ENCODE results near the gene MRLN. TPM values are rescaled to one million over a fixed set of nuclear protein-coding genes. Genes with fewer than 3 reads are reported as not detected.
A peak's percentile ranks its signal among the peaks of the same experiment; 100 is the strongest.

MRLN gene
- total RNA-seq, 1 donor from 2014 or later = not detected

DNA sequence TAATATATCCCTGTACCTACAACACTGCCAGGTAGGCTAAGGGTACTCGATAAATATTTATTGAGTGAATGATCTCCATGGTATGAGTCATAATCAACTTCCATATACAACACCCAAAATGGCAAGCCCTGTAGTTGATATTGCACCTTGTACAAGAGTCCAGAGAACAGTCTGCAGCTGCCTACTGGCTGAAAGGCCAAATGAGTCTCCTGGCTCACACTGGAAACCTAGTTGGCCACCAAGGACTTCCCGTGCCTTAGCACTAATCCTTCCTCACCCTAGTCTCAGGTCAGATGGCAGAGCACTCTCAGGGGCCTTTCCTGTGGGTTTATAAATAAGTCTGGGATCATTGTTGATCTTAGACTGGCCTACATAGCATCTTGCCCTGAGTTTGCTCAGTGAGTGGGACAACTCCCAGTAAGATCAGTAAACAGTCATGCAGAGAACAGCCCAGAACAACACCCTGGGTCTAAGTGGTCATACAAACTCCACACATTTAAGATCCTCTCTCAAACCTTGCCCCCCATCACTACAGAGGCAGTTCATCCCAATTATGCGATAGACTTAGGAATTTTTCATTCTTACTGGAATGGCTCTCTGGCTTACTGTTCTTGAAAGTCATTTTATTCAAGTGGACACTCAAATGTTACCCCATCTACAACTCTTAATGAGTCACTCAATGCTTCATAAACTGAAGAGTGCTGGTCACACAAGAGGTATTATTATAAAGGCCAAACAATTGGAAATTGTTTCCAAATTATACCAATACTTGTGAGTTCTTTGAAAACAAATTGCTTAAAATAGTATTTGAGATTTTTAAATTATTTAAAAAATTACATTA is 28.9 kb downstream of the MRLN start:
- H3K9ac ChIP-seq (ENCODE audit: low read length) = no peak overlapping the region
- Mint-ChIP-seq H3K27me3 (ENCODE audit: low read depth, unreplicated experiment) (no peaks in the 10 kb centered on the region), H3K4me3 (ENCODE audit: unreplicated experiment) (no peak overlapping the region), H3K4me1 (ENCODE audit: low read depth, unreplicated experiment) (no peaks in the 10 kb centered on the region), H3K27ac (ENCODE audit: unreplicated experiment) (no peak overlapping the region), H3K36me3 (ENCODE audit: low read depth, unreplicated experiment) (no peaks in the 10 kb centered on the region), H3K9me3 (ENCODE audit: unreplicated experiment) (peaks cover 2% of the 10 kb centered on the region)
- no peaks in the 10 kb centered on the region for H3K36me3 ChIP-seq (ENCODE audit: insufficient read depth, low read length)
- H3K4me3 ChIP-seq (ENCODE audit: insufficient read depth, low read depth, low read length) = no peak overlapping the region
- H2AFZ ChIP-seq (ENCODE audit: low read depth, low read length) = no peak overlapping the region
- H3K9me3 ChIP-seq (ENCODE audit: insufficient read depth, low read depth, low read length) = no peaks in the 10 kb centered on the region
- H3K4me2 ChIP-seq (ENCODE audit: low read length) = no peak overlapping the region
- no peak overlapping the region for H3K27ac ChIP-seq (ENCODE audit: low read depth, low read length)
- H3K27me3 ChIP-seq (ENCODE audit: insufficient read depth, low read length) = no peaks in the 10 kb centered on the region
- H3K79me2 ChIP-seq (ENCODE audit: insufficient read depth, low read length) = no peaks in the 10 kb centered on the region
- TF ChIP-seq, protein P1, sequence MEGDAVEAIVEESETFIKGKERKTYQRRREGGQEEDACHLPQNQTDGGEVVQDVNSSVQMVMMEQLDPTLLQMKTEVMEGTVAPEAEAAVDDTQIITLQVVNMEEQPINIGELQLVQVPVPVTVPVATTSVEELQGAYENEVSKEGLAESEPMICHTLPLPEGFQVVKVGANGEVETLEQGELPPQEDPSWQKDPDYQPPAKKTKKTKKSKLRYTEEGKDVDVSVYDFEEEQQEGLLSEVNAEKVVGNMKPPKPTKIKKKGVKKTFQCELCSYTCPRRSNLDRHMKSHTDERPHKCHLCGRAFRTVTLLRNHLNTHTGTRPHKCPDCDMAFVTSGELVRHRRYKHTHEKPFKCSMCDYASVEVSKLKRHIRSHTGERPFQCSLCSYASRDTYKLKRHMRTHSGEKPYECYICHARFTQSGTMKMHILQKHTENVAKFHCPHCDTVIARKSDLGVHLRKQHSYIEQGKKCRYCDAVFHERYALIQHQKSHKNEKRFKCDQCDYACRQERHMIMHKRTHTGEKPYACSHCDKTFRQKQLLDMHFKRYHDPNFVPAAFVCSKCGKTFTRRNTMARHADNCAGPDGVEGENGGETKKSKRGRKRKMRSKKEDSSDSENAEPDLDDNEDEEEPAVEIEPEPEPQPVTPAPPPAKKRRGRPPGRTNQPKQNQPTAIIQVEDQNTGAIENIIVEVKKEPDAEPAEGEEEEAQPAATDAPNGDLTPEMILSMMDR (IDR thresholded peaks at IDR 0.05; ENCODE audit: insufficient read depth, low read depth, low read length) = no peak
- TF ChIP-seq EZH2 (IDR thresholded peaks at IDR 0.05; ENCODE audit: insufficient read depth, low read length) = no peak
- peak; percentile 36 for DNase-seq (ENCODE audit: low read depth)
- H3K4me1 ChIP-seq (ENCODE audit: insufficient read depth, low read length) = no peaks in the 10 kb centered on the region
- FAIRE-seq = no peak
- H4K20me1 ChIP-seq (ENCODE audit: insufficient read depth, low read length) = no peaks in the 10 kb centered on the region

DNA sequence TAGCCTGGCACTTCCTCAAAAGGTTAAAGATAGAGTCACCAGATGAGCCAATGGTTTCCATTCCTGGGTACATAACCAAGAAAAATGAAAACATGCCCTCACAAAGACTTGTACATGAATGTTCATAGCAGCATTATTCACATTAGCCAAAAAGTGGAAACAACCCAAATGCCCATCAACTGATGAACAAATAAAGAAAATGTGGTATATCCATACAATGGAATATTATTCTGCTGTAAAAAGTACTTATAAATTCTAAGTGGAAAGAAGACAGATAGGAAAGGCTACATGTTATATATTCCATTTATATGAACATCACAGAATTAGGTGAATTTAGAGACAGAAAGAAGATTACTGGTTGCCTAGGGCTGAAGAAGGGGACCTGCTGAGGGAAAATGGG is 32.9 kb downstream of the MRLN start:
- Histone ChIP-seq H3K79me2 (ENCODE audit: insufficient read depth, low read length) (no peaks in the 10 kb centered on the region), H3K9me3 (ENCODE audit: insufficient read depth, low read depth, low read length) (no peaks in the 10 kb centered on the region), H3K4me3 (ENCODE audit: insufficient read depth, low read depth, low read length) (no peak overlapping the region), H3K4me1 (ENCODE audit: insufficient read depth, low read length) (no peaks in the 10 kb centered on the region), H3K27me3 (ENCODE audit: insufficient read depth, low read length) (no peaks in the 10 kb centered on the region), H3K27ac (ENCODE audit: low read depth, low read length) (no peak overlapping the region), H3K4me2 (ENCODE audit: low read length) (no peak overlapping the region), H3K36me3 (ENCODE audit: insufficient read depth, low read length) (no peaks in the 10 kb centered on the region), H4K20me1 (ENCODE audit: insufficient read depth, low read length) (no peaks in the 10 kb centered on the region), H2AFZ (ENCODE audit: low read depth, low read length) (no peak overlapping the region), H3K9ac (ENCODE audit: low read length) (no peak overlapping the region)
- no peaks in the 10 kb centered on the region for H3K27me3 Mint-ChIP-seq (ENCODE audit: low read depth, unreplicated experiment)
- FAIRE-seq (no peak), DNase-seq (ENCODE audit: low read depth) (no peak)
- H3K4me3 Mint-ChIP-seq (ENCODE audit: unreplicated experiment) = no peak overlapping the region
- H3K27ac Mint-ChIP-seq (ENCODE audit: unreplicated experiment) = no peak overlapping the region
- no peaks in the 10 kb centered on the region for H3K36me3 Mint-ChIP-seq (ENCODE audit: low read depth, unreplicated experiment)
- peaks cover 2% of the 10 kb centered on the region for H3K9me3 Mint-ChIP-seq (ENCODE audit: unreplicated experiment)
- TF ChIP-seq, protein P1 (IDR thresholded peaks at IDR 0.05; ENCODE audit: insufficient read depth, low read depth, low read length) = no peak
- no peak for TF ChIP-seq EZH2 (IDR thresholded peaks at IDR 0.05; ENCODE audit: insufficient read depth, low read length)
- H3K4me1 Mint-ChIP-seq (ENCODE audit: low read depth, unreplicated experiment) = no peaks in the 10 kb centered on the region

DNA sequence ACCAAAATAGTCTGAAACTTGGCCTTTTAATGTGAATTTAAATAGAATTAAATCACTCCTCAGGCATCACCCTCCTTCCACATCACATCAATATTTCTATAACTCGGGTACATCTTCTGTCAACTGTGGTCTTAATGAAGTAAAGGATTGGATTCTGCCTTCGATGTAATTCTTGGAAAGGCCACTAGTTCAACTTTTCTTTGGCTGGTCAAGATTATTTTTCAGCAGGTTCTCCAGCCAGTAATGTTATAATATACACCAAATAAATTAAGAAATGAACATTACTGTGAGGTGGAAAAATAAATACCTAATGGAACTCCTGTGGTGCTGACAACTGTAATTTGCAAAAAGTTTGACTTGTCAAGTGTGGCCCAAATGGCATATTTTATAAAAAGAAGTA is 33.9 kb downstream of the MRLN start:
- Histone ChIP-seq H3K79me2 (ENCODE audit: insufficient read depth, low read length) (no peaks in the 10 kb centered on the region), H3K27ac (ENCODE audit: low read depth, low read length) (no peak overlapping the region), H3K9ac (ENCODE audit: low read length) (no peak overlapping the region)

More for the DNA sequence above, 33.9 kb downstream of the MRLN start:
- no peak overlapping the region for H2AFZ ChIP-seq (ENCODE audit: low read depth, low read length)
- Mint-ChIP-seq H3K9me3 (ENCODE audit: unreplicated experiment) (peaks cover 2% of the 10 kb centered on the region), H3K4me3 (ENCODE audit: unreplicated experiment) (no peak overlapping the region), H3K27me3 (ENCODE audit: low read depth, unreplicated experiment) (peaks cover 5% of the 10 kb centered on the region), H3K27ac (ENCODE audit: unreplicated experiment) (no peak overlapping the region), H3K4me1 (ENCODE audit: low read depth, unreplicated experiment) (no peaks in the 10 kb centered on the region), H3K36me3 (ENCODE audit: low read depth, unreplicated experiment) (no peaks in the 10 kb centered on the region)
- DNase-seq (ENCODE audit: low read depth) (no peak), FAIRE-seq (no peak)
- H3K36me3 ChIP-seq (ENCODE audit: insufficient read depth, low read length) = no peaks in the 10 kb centered on the region
- H3K4me2 ChIP-seq (ENCODE audit: low read length) = no peak overlapping the region
- H3K9me3 ChIP-seq (ENCODE audit: insufficient read depth, low read depth, low read length) = no peaks in the 10 kb centered on the region
- H3K4me3 ChIP-seq (ENCODE audit: insufficient read depth, low read depth, low read length) = no peak overlapping the region
- no peaks in the 10 kb centered on the region for H3K4me1 ChIP-seq (ENCODE audit: insufficient read depth, low read length)
- TF ChIP-seq, protein P1 (IDR thresholded peaks at IDR 0.05; ENCODE audit: insufficient read depth, low read depth, low read length) = no peak
- TF ChIP-seq EZH2 (IDR thresholded peaks at IDR 0.05; ENCODE audit: insufficient read depth, low read length) = no peak
- no peaks in the 10 kb centered on the region for H4K20me1 ChIP-seq (ENCODE audit: insufficient read depth, low read length)
- H3K27me3 ChIP-seq (ENCODE audit: insufficient read depth, low read length) = no peaks in the 10 kb centered on the region
